Panc1 (cell line): ENCODE results near the gene XYLT1. TPM values are rescaled to one million over a fixed set of nuclear protein-coding genes. Genes with fewer than 3 reads are reported as not detected.

Source experiments
- ATAC-seq: fragments of 200-7000 bp; cut with Tn5 transposase; 2 replicates; pipeline ENCODE4 v1.9.1; 2020; ENCODE audit warnings: mild to moderate bottlenecking, moderate library complexity
- BruUV-seq: library from RNA; stranded (reverse); fragments of 400-500 nt; replicated peaks from 2 replicates; lab custom pipeline; 2021; lab: Mats Ljungman, UMichigan
- CTCF ChIA-PET: fragments of 300-600 bp; sonication (Branson Sonifier 250); formaldehyde crosslinking; loops from one replicate; lab custom pipeline; 2022; ENCODE audit warnings: antibody characterized with exemption; lab: Charles Lee
- POLR2A ChIA-PET: fragments of 300-600 bp; sonication (Branson Sonifier 250); formaldehyde crosslinking; loops from one replicate; lab custom pipeline; 2022; ENCODE audit warnings: antibody characterized with exemption; lab: Charles Lee
- DNase-seq: peaks from one replicate; pipeline ENCODE4 v3.0.0-alpha.2; 2010; ENCODE audit warnings: low read depth, low spot score
- H3K27ac ChIP-seq: 2 replicates; pipeline ENCODE4 v1.5.1; 2011; ENCODE audit warnings: mild to moderate bottlenecking, low read length, inconsistent platforms
- H3K27me3 ChIP-seq: fragments of 200-500 bp; sonication (Bioruptor generic); 2 replicates; pipeline ENCODE4 v1.6.0; 2014; ENCODE audit warnings: low read length, inconsistent platforms; ENCODE audit not compliant: control insufficient read depth, insufficient read depth
- H3K36me3 ChIP-seq: fragments of 200-500 bp; sonication (Bioruptor generic); 2 replicates; pipeline ENCODE4 v1.5.1; 2014; ENCODE audit warnings: inconsistent platforms, mild to moderate bottlenecking, low read length, moderate library complexity; ENCODE audit not compliant: control insufficient read depth, insufficient read depth
- H3K4me1 ChIP-seq: 2 replicates; pipeline ENCODE4 v1.5.1; 2011; ENCODE audit warnings: inconsistent platforms, mild to moderate bottlenecking, low read length, moderate library complexity; ENCODE audit not compliant: control insufficient read depth, insufficient read depth
- H3K4me3 ChIP-seq, 2 experiments: 2 replicates each; pipeline ENCODE4 v1.5.1; 2011 to 2012; ENCODE audit warnings: low read depth in 2 of 2, low read length in 2 of 2, mild to moderate bottlenecking in 2 of 2, inconsistent platforms in 1 of 2, moderate library complexity in 1 of 2
- H3K9me3 ChIP-seq: fragments of 200-500 bp; sonication (Bioruptor generic); 2 replicates; pipeline ENCODE4 v1.5.1; 2014; ENCODE audit warnings: low read depth, mild to moderate bottlenecking, inconsistent platforms, low read length, moderate library complexity; ENCODE audit not compliant: control insufficient read depth, insufficient read depth
- POLR2AphosphoS5 ChIP-seq: IDR thresholded peaks from 2 replicates; pipeline ENCODE4 v1.6.1; 2012; ENCODE audit warnings: mild to moderate bottlenecking, low read depth, low read length, moderate library complexity
- SIN3A ChIP-seq: IDR thresholded peaks from 2 replicates; pipeline ENCODE4 v1.6.1; 2012; ENCODE audit warnings: low read depth, mild to moderate bottlenecking, low read length, moderate library complexity, borderline replicate concordance; ENCODE audit not compliant: insufficient read depth
- TCF7L2 ChIP-seq: IDR thresholded peaks from 2 replicates; pipeline ENCODE4 v1.6.1; 2011; ENCODE audit warnings: mild to moderate bottlenecking, low read depth, low read length, inconsistent platforms
- in situ Hi-C: cut with HindIII; loops from 2 replicates; pipeline ENCODE4 v1.10.0; 2016; ENCODE audit warnings: low sequenced_read_pairs, low pct_unique_long_range_greater_than_20kb
- intact Hi-C: fragments of 100-400 bp; cut with micrococcal nuclease; formaldehyde crosslinking; loops from one replicate; pipeline ENCODE4 v1.10.0; 2022; ENCODE audit not compliant: unreplicated experiment
- total RNA-seq: library from RNA; stranded (reverse); gene quantifications from one replicate; pipeline ENCODE4 v1.2.1, GENCODE V29; 2021; ENCODE audit not compliant: unreplicated experiment
- TF ChIP-seq, protein P1 (sequence below), 2 experiments: IDR thresholded peaks; 2 replicates each; pipeline ENCODE4 v1.6.1; 2011 to 2012; ENCODE audit warnings: low read depth in 2 of 2, control low read depth in 1 of 2, low read length in 1 of 2, mild to moderate bottlenecking in 1 of 2, moderate library complexity in 1 of 2; ENCODE audit not compliant: insufficient read depth in 1 of 2
- TF ChIP-seq, protein P2 (sequence below): fragments of 450-650 bp; IDR thresholded peaks from 2 replicates; pipeline ENCODE4 v1.5.1; 2017; ENCODE audit warnings: mild to moderate bottlenecking

Gene XYLT1
- total RNA-seq, 1 experiment from 2014 or later: 0.62 TPM

DNA sequence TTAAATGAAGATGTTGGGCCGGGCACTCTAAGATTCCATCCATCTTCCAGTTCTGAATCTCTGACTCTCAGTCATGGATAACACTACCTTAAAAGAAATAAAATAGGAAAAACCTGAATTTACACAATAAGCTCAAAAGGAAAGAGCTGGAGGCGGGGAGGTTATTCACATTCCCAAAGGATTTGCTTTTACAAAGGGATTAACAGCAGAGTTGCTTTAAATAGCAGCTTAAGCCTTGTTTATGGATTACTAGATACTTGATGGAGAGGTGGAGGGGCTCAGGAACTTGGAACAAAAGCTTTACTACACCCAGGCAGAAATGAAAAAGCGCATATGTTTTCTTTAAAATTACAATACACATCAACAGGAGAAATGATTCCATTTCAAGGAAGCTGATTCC is 84.5 kb downstream of the XYLT1 start:
- ChIA-PET POLR2A (no interaction called here), CTCF (no interaction called here)
- in situ Hi-C loops: no loop called here

DNA sequence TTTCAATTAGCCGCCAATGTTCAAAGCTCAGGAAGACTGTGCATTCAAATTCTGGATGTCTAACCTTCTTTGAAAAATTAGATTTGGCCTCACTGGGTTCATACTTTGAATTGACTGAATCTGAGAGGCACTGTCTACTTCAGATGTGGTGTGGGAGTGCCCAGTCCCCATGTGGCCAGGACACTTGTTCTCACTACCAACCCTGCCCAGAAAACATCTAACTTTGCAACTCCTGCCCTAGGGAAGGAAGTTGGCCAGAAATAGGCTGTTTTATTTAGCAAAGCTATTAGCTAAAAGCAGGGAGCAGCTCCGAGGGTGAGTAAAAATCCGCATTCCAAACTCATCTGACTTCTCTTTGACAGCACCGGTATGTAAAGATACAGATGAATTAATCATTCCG is 86.3 kb downstream of the XYLT1 start:
- no peaks in the 10 kb centered on the region for H3K4me1 ChIP-seq
- TF ChIP-seq TCF7L2 (no peak), SIN3A (no peak), POLR2AphosphoS5 (no peak)
- TF ChIP-seq, protein P1, sequence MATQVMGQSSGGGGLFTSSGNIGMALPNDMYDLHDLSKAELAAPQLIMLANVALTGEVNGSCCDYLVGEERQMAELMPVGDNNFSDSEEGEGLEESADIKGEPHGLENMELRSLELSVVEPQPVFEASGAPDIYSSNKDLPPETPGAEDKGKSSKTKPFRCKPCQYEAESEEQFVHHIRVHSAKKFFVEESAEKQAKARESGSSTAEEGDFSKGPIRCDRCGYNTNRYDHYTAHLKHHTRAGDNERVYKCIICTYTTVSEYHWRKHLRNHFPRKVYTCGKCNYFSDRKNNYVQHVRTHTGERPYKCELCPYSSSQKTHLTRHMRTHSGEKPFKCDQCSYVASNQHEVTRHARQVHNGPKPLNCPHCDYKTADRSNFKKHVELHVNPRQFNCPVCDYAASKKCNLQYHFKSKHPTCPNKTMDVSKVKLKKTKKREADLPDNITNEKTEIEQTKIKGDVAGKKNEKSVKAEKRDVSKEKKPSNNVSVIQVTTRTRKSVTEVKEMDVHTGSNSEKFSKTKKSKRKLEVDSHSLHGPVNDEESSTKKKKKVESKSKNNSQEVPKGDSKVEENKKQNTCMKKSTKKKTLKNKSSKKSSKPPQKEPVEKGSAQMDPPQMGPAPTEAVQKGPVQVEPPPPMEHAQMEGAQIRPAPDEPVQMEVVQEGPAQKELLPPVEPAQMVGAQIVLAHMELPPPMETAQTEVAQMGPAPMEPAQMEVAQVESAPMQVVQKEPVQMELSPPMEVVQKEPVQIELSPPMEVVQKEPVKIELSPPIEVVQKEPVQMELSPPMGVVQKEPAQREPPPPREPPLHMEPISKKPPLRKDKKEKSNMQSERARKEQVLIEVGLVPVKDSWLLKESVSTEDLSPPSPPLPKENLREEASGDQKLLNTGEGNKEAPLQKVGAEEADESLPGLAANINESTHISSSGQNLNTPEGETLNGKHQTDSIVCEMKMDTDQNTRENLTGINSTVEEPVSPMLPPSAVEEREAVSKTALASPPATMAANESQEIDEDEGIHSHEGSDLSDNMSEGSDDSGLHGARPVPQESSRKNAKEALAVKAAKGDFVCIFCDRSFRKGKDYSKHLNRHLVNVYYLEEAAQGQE (IDR thresholded peaks at IDR 0.05; ENCODE audit: insufficient read depth in 1 of 2, low read depth in 2 of 2, low read length in 1 of 2): no peak
- TF ChIP-seq, protein P2, sequence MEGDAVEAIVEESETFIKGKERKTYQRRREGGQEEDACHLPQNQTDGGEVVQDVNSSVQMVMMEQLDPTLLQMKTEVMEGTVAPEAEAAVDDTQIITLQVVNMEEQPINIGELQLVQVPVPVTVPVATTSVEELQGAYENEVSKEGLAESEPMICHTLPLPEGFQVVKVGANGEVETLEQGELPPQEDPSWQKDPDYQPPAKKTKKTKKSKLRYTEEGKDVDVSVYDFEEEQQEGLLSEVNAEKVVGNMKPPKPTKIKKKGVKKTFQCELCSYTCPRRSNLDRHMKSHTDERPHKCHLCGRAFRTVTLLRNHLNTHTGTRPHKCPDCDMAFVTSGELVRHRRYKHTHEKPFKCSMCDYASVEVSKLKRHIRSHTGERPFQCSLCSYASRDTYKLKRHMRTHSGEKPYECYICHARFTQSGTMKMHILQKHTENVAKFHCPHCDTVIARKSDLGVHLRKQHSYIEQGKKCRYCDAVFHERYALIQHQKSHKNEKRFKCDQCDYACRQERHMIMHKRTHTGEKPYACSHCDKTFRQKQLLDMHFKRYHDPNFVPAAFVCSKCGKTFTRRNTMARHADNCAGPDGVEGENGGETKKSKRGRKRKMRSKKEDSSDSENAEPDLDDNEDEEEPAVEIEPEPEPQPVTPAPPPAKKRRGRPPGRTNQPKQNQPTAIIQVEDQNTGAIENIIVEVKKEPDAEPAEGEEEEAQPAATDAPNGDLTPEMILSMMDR: no peak
- no peak overlapping the region for H3K4me3 ChIP-seq
- no peaks in the 10 kb centered on the region for H3K36me3 ChIP-seq
- ChIA-PET CTCF (no interaction called here), POLR2A (no interaction called here)
- peaks cover 26% of the 10 kb centered on the region for H3K27me3 ChIP-seq
- BruUV-seq: no TSS peak
- in situ Hi-C loops: no loop called here
- no peak for DNase-seq
- ATAC-seq: no peak
- intact Hi-C loops: no loop called here
- no peaks in the 10 kb centered on the region for H3K9me3 ChIP-seq
- no peak overlapping the region for H3K27ac ChIP-seq

More for the DNA sequence above, 84.5 kb downstream of the XYLT1 start:
- Histone ChIP-seq H3K36me3 (no peaks in the 10 kb centered on the region), H3K27me3 (peaks cover 23% of the 10 kb centered on the region), H3K4me3 (no peak overlapping the region), H3K9me3 (no peaks in the 10 kb centered on the region), H3K27ac (no peak overlapping the region), H3K4me1 (no peaks in the 10 kb centered on the region)
- DNase-seq (no peak), ATAC-seq (no peak)
- no TSS peak for BruUV-seq
- TF ChIP-seq SIN3A (no peak), POLR2AphosphoS5 (no peak), TCF7L2 (no peak)
- TF ChIP-seq, protein P1 (IDR thresholded peaks at IDR 0.05; ENCODE audit: insufficient read depth in 1 of 2, low read depth in 2 of 2, low read length in 1 of 2): no peak
- TF ChIP-seq, protein P2: no peak
- intact Hi-C loops: no loop called here
